GM12878 (cell line): ENCODE results near the gene PTPMT1. TPM values are rescaled to one million over a fixed set of nuclear protein-coding genes. Genes with fewer than 3 reads are reported as not detected.
A peak's percentile ranks its signal among the peaks of the same experiment; 100 is the strongest.

Source experiments
- ATAC-seq: fragments of 200-7000 bp; cut with Tn5 transposase; 3 replicates; pipeline ENCODE4 v1.9.1; 2020; ENCODE audit warnings: mild to moderate bottlenecking, moderate library complexity
- BruUV-seq: library from RNA; stranded (reverse); fragments of 400-500 nt; replicated peaks from 2 replicates; lab custom pipeline; 2021; lab: Mats Ljungman, UMichigan
- CTCF ChIA-PET: fragments of 300-600 bp; sonication (Branson Sonifier 250); formaldehyde crosslinking; extraction: SDS; loops from one replicate; lab custom pipeline; 2021; ENCODE audit warnings: inconsistent platforms; lab: Yijun Ruan, JAX
- POLR2A ChIA-PET: fragments of 350-600 bp; formaldehyde crosslinking; extraction: SDS; loops from one replicate; lab custom pipeline; 2021; ENCODE audit warnings: inconsistent platforms; lab: Charles Lee
- RAD21 ChIA-PET: fragments of 300-600 bp; sonication (Branson Sonifier 250); formaldehyde crosslinking; loops from one replicate; lab custom pipeline; 2023; ENCODE audit warnings: antibody characterized with exemption; ENCODE audit not compliant: unreplicated experiment; lab: Charles Lee
- SMC1A ChIA-PET: fragments of 300-600 bp; sonication (Branson Sonifier 250); formaldehyde crosslinking; loops from one replicate; lab custom pipeline; 2023; ENCODE audit not compliant: unreplicated experiment, uncharacterized antibody; lab: Charles Lee
- DNase-seq: peaks from one replicate; pipeline ENCODE4 v3.0.0-alpha.2; 2011; ENCODE audit warnings: low read depth, low spot score
- FAIRE-seq: peaks from 3 replicates; lab custom pipeline; 2011; peaks lifted over from hg19 to GRCh38; lab: Jason Lieb, UNC
- H2AFZ ChIP-seq: 2 replicates; pipeline ENCODE4 v1.6.0; 2011; ENCODE audit warnings: low read depth, low read length, control low read depth; ENCODE audit not compliant: control insufficient read depth
- H3K27ac ChIP-seq: 2 replicates; pipeline ENCODE4 v1.5.1; 2011; ENCODE audit warnings: control low read depth; ENCODE audit not compliant: control insufficient read depth, insufficient read depth
- H3K27me3 ChIP-seq, 2 experiments: replicated peaks in 1 of 2; 2 replicates each; pipeline versions ENCODE4 v1.6.0 to v1.6.1; 2011; ENCODE audit warnings: low read length in 1 of 2; ENCODE audit not compliant: control insufficient read depth in 2 of 2, insufficient read depth in 2 of 2
- H3K36me3 ChIP-seq, 2 experiments: 2 replicates each; pipeline ENCODE4 v1.5.1; 2011; ENCODE audit warnings: low read length in 1 of 2; ENCODE audit not compliant: control insufficient read depth in 2 of 2, insufficient read depth in 2 of 2
- H3K4me1 ChIP-seq: 2 replicates; pipeline ENCODE4 v1.6.1; 2011; ENCODE audit warnings: mild to moderate bottlenecking, low read length, moderate library complexity, mixed read lengths; ENCODE audit not compliant: control insufficient read depth, insufficient read depth
- H3K4me2 ChIP-seq: 2 replicates; pipeline ENCODE4 v1.6.0; 2011; ENCODE audit warnings: control low read depth; ENCODE audit not compliant: control insufficient read depth, insufficient read depth
- H3K4me3 ChIP-seq: fragments of 200-600 bp; sonication (generic); 2 replicates; pipeline ENCODE4 v1.5.1; 2016
- H3K79me2 ChIP-seq: 2 replicates; pipeline ENCODE4 v1.6.0; 2011; ENCODE audit warnings: low read length; ENCODE audit not compliant: control insufficient read depth, insufficient read depth
- H3K9ac ChIP-seq: 2 replicates; pipeline ENCODE4 v1.8.0; 2011; ENCODE audit warnings: low read length, control low read depth, mixed read lengths; ENCODE audit not compliant: control insufficient read depth, insufficient read depth
- H3K9me3 ChIP-seq: replicated peaks from 3 replicates; pipeline ENCODE4 v1.5.1; 2011; ENCODE audit warnings: mild to moderate bottlenecking, low read length; ENCODE audit not compliant: control insufficient read depth, insufficient read depth
- H4K20me1 ChIP-seq: 2 replicates; pipeline ENCODE4 v1.6.0; 2011; ENCODE audit not compliant: control insufficient read depth, insufficient read depth
- CBX3 ChIP-seq: fragments of 200-600 bp; sonication (generic); IDR thresholded peaks from 2 replicates; pipeline ENCODE4 v1.6.1; 2016; ENCODE audit warnings: low read depth, borderline replicate concordance
- EP300 ChIP-seq, 2 experiments: fragments of 150-350 bp in 1 of 2; IDR thresholded peaks; 2 replicates each; pipeline ENCODE4 v1.6.1; 2011 to 2012; ENCODE audit warnings: low read depth in 2 of 2, low read length in 2 of 2, borderline replicate concordance in 1 of 2, improper control_type of control experiment in 1 of 2, inconsistent platforms in 1 of 2; ENCODE audit not compliant: control insufficient read depth in 1 of 2
- FOXK2 ChIP-seq: fragments of 450-650 bp; IDR thresholded peaks from 2 replicates; pipeline ENCODE4 v1.6.1; 2017; ENCODE audit warnings: mild to moderate bottlenecking, moderate library complexity
- FOXM1 ChIP-seq: IDR thresholded peaks from 2 replicates; pipeline ENCODE4 v1.6.1; 2012; ENCODE audit warnings: low read depth, mild to moderate bottlenecking, inconsistent platforms, low read length, moderate library complexity
- JUND ChIP-seq: IDR thresholded peaks from 2 replicates; pipeline ENCODE4 v1.6.1; 2012; ENCODE audit warnings: low read depth, mild to moderate bottlenecking, low read length, improper control_type of control experiment, moderate library complexity
- NBN ChIP-seq: fragments of 450-650 bp; IDR thresholded peaks from 2 replicates; pipeline ENCODE4 v1.6.1; 2016
- POLR2AphosphoS5 ChIP-seq: IDR thresholded peaks from 2 replicates; pipeline ENCODE4 v1.6.1; 2011; ENCODE audit warnings: mild to moderate bottlenecking, low read length, inconsistent platforms
- TCF7 ChIP-seq: IDR thresholded peaks from 2 replicates; pipeline ENCODE4 v1.6.1; 2014; ENCODE audit warnings: antibody characterized with exemption, borderline replicate concordance
- YBX1 ChIP-seq: fragments of 450-650 bp; IDR thresholded peaks from 2 replicates; pipeline ENCODE4 v1.6.1; 2016; ENCODE audit warnings: antibody characterized with exemption
- ZBED1 ChIP-seq: IDR thresholded peaks from 2 replicates; pipeline ENCODE4 v1.6.1; 2016; ENCODE audit warnings: borderline replicate concordance
- ZBTB33 ChIP-seq: fragments of 450-650 bp; IDR thresholded peaks from 2 replicates; pipeline ENCODE4 v1.6.1; 2017; ENCODE audit warnings: mild to moderate bottlenecking
- ZBTB40 ChIP-seq: fragments of 450-650 bp; IDR thresholded peaks from 2 replicates; pipeline ENCODE4 v1.6.1; 2016; ENCODE audit warnings: mild to moderate bottlenecking, moderate library complexity, borderline replicate concordance
- ZNF24 ChIP-seq: fragments of 450-650 bp; IDR thresholded peaks from 2 replicates; pipeline ENCODE4 v1.6.1; 2017; ENCODE audit warnings: antibody characterized with exemption, mild to moderate bottlenecking
- WGBS: methylation state at CpG from one replicate; pipeline ENCODE4 v1.1.6; 2016; ENCODE audit warnings: low lambda C conversion rate; ENCODE audit not compliant: insufficient replicate concordance, insufficient coverage; ENCODE audit errors: missing lambda C conversion rate; 5-methylcytosine and 5-hydroxymethylcytosine counted together
- in situ Hi-C: fragments of 300-500 bp; cut with MboI; formaldehyde crosslinking; loops from 9 replicates; pipeline ENCODE4 v1.14.3; 2018; ENCODE audit warnings: mixed read lengths
- intact Hi-C: fragments of 100-400 bp; cut with micrococcal nuclease; formaldehyde crosslinking; loops from one replicate; pipeline ENCODE4 v1.14.2; 2022; ENCODE audit not compliant: unreplicated experiment
- polyA plus RNA-seq, 11 experiments: library from polyadenylated mRNA; depleted of rRNA in 4 of 11; unstranded in 6 of 11; stranded (reverse) in 5 of 11; fragments of >200 nt; fragmentation: Nextera tagmentation in 4 of 11; fragmentation: Illumina TruSeq in 1 of 11; extraction: Ambion mirVana in 4 of 11; extraction: Trizol in 1 of 11; gene quantifications; 1 replicate in 1 of 11; 2 replicates in 10 of 11; pipeline versions ENCODE4 v1.2.1 to v1.2.3, GENCODE V29; 2011 to 2016; ENCODE audit warnings: inconsistent platforms in 2 of 11, missing spikeins in 2 of 11, low read depth in 1 of 11
- total RNA-seq, 4 experiments: library from RNA; depleted of rRNA in 3 of 4; stranded (reverse); fragments of >200 nt in 3 of 4; fragmentation: Illumina TruSeq in 1 of 4; extraction: Trizol in 1 of 4; gene quantifications; 2 replicates each; pipeline versions ENCODE4 v1.2.1 to v1.2.3, GENCODE V29; 2013 to 2021

Gene PTPMT1
- total and polyA plus RNA-seq, 10 of the 15 experiments (the other 5 are each of a cell fraction or from before 2014, with no cell fraction given), result 12.0 to 116 (median 58.2) TPM

- Histone ChIP-seq H3K4me2 (no peak overlapping the region), H3K9ac (no peak overlapping the region), H3K36me3 (peaks cover 2 to 7% of the 10 kb centered on the region in 2 experiments; a peak in 2 of 4 replicates), H3K4me3 (no peak overlapping the region), H3K79me2 (peaks cover 86% of the 10 kb centered on the region), H2AFZ (no peak overlapping the region), H4K20me1 (peaks cover 13% of the 10 kb centered on the region), H3K4me1 (peaks cover 8% of the 10 kb centered on the region), H3K27ac (no peak overlapping the region), H3K27me3 (no peaks in the 10 kb centered on the region), H3K9me3 (no peaks in the 10 kb centered on the region)
- CTCF ChIA-PET, result interaction anchor here (1.1 to 3.3 kb wide), 5 partner anchors 9 to 78 kb away, joined by 3 to 15 read pairs (median 4); no protein-coding TSS in a partner anchor
- in situ Hi-C loops (no loop called here), intact Hi-C loops (no loop called here)
- FAIRE-seq, result no peak
- no peak for ATAC-seq
- TSS peak; percentile 23 for BruUV-seq
- POLR2A ChIA-PET, result interaction anchor here (0.8 to 2.2 kb wide), 5 partner anchors 12 to 40 kb away, joined by 3 to 8 read pairs (median 6); no protein-coding TSS in a partner anchor
- SMC1A ChIA-PET, result interaction anchor here (0.5 to 7.2 kb wide), 10 partner anchors 7 to 60 kb away, joined by 3 to 42 read pairs (median 4); no protein-coding TSS in a partner anchor
- no peak for TF ChIP-seq TCF7
- TF ChIP-seq ZNF24, result no peak
- TF ChIP-seq FOXK2, result no peak
- TF ChIP-seq ZBTB40, result no peak
- TF ChIP-seq YBX1, result no peak
- TF ChIP-seq EP300 (IDR thresholded peaks at IDR 0.05; ENCODE audit: borderline replicate concordance in 1 of 2, control insufficient read depth in 1 of 2, low read depth in 2 of 2, low read length in 2 of 2), result no peak
- TF ChIP-seq ZBTB33, result no peak
- TF ChIP-seq FOXM1, result no peak
- no peak for TF ChIP-seq NBN
- no peak for TF ChIP-seq JUND
- TF ChIP-seq CBX3, result no peak
- TF ChIP-seq POLR2AphosphoS5, result no peak
- TF ChIP-seq ZBED1, result no peak
- no peak for DNase-seq
- 79% methylated on average over 10 of the region's 10 CpGs for WGBS
- RAD21 ChIA-PET, result interaction anchor here (1.1 kb wide), 1 partner anchor 25 kb away, joined by 3 read pairs; no protein-coding TSS in a partner anchor
Measured at GRCh38 chr11:47538741-47539565, 26.4 kb upstream of the PTPMT1 start.
